ENCODE measurements around the gene FTO.

GRCh38 chr16:53848950-53849349, 145.0 kb downstream of the FTO start:
- TF ChIP-seq POLR2AphosphoS5 (IDR thresholded peaks at IDR 0.05; ENCODE audit: borderline replicate concordance, low read depth, low read length) (no peak), EZH2 (IDR thresholded peaks at IDR 0.05) (no peak), FOXP2 (optimal IDR thresholded peaks at IDR 0.05; ENCODE audit: control extremely low read depth, extremely low read length, insufficient read depth) (no peak)

Measured in SK-N-MC (cell line).